ENCODE data around the gene ATP6V1B1. TPM values are rescaled to one million over a fixed set of nuclear protein-coding genes. Genes with fewer than 3 reads are reported as not detected.

ATP6V1B1 gene
- total and polyA plus RNA-seq, 9 of the 15 experiments (the other 6 are each of a cell fraction or from before 2014, with no cell fraction given): not detected

DNA sequence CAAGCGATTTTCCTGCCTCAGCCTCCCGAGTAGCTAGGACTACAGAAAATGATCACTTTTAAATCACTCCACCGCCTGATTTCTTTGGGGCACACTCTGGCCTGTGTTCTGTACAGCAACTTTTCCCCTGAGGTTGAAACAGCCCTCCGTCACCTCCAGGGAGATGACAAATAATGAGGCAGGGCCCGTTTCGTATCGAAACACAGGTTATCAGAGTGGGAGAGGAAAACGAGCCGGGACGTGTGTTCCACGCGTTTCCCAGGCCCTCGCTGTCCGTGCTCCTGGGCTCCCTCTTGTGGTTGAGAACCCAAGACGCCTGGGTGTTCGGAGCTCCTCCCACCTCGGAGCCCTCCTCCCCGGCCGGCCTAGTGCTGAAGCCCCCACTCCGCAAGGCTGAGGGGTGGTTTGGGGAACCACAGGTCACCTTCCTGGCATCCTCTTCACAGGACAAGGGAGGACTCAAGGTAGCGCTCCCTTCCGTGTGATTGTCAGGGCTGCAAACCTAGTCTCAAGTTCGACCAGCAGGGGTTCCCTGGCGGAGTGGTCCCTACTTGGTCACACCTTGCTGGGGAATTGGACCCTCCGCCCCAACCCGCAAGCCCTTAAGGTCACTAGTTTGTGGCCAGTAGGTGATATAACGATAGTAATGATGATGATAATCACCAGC, 12.8 kb downstream of the ATP6V1B1 start (continued):
- TF ChIP-seq ZBTB7A (IDR thresholded peaks at IDR 0.05; ENCODE audit: borderline replicate concordance, control insufficient read depth, low read depth, low read length) (peak; percentile 48; the same call in 1 of the 2 replicates), RCOR1 (IDR thresholded peaks at IDR 0.05; ENCODE audit: borderline replicate concordance in 1 of 2, low read depth in 2 of 2, low read length in 2 of 2) (0 out of 4 replicates have a peak, but pooled peaks of 1 of the 2 experiments have one; percentile 7), YBX1 (IDR thresholded peaks at IDR 0.05) (no peak), ZNF197 (CRISPR knock-in tag; IDR thresholded peaks at IDR 0.05; ENCODE audit: low read depth) (no peak), SAP30 (IDR thresholded peaks at IDR 0.05; ENCODE audit: borderline replicate concordance, insufficient read depth, low read depth, low read length, poor library complexity, severe bottlenecking) (no peak), RBM34 (IDR thresholded peaks at IDR 0.05; ENCODE audit: borderline replicate concordance, insufficient read depth, low read length) (no peak), CREB1 (IDR thresholded peaks at IDR 0.05) (no peak), CREB1 (CRISPR knock-in tag; IDR thresholded peaks at IDR 0.05) (0 out of 2 replicates have a peak, but pooled peaks have one; percentile 26), RBFOX2 (IDR thresholded peaks at IDR 0.05; ENCODE audit: low read depth, low read length) (no peak), BRD4 (IDR thresholded peaks at IDR 0.05) (no peak), ZNF263 (CRISPR knock-in tag; IDR thresholded peaks at IDR 0.05; ENCODE audit: borderline replicate concordance) (peak; percentile 83), PCBP2 (IDR thresholded peaks at IDR 0.05; ENCODE audit: low read depth, low read length, poor library complexity, severe bottlenecking) (no peak), ZNF586 (CRISPR knock-in tag; conservative IDR thresholded peaks at IDR 0.05) (no peak), CREM (IDR thresholded peaks at IDR 0.05; ENCODE audit: low read depth) (peak; percentile 45; the same call in 1 of the 2 replicates), FOXK2 (conservative IDR thresholded peaks at IDR 0.05 in 1 of 2, IDR thresholded peaks at IDR 0.05 in 1 of 2; ENCODE audit: low read depth in 2 of 2) (0 out of 4 replicates have a peak, but pooled peaks of 1 of the 2 experiments have one; percentile 5), U2AF1 (optimal IDR thresholded peaks at IDR 0.05; ENCODE audit: low read depth, low read length) (no peak), NCOA4 (IDR thresholded peaks at IDR 0.05; ENCODE audit: partially characterized antibody) (no peak)
- TF ChIP-seq, protein P1, sequence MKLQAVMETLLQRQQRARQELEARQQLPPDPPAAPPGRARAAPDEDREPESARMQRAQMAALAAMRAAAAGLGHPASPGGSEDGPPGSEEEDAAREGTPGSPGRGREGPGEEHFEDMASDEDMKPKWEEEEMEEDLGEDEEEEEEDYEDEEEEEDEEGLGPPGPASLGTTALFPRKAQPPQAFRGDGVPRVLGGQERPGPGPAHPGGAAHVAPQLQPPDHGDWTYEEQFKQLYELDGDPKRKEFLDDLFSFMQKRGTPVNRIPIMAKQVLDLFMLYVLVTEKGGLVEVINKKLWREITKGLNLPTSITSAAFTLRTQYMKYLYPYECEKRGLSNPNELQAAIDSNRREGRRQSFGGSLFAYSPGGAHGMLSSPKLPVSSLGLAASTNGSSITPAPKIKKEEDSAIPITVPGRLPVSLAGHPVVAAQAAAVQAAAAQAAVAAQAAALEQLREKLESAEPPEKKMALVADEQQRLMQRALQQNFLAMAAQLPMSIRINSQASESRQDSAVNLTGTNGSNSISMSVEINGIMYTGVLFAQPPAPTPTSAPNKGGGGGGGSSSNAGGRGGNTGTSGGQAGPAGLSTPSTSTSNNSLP (IDR thresholded peaks at IDR 0.05; ENCODE audit: borderline replicate concordance, low read depth, low read length): no peak
- TF ChIP-seq, protein P2, sequence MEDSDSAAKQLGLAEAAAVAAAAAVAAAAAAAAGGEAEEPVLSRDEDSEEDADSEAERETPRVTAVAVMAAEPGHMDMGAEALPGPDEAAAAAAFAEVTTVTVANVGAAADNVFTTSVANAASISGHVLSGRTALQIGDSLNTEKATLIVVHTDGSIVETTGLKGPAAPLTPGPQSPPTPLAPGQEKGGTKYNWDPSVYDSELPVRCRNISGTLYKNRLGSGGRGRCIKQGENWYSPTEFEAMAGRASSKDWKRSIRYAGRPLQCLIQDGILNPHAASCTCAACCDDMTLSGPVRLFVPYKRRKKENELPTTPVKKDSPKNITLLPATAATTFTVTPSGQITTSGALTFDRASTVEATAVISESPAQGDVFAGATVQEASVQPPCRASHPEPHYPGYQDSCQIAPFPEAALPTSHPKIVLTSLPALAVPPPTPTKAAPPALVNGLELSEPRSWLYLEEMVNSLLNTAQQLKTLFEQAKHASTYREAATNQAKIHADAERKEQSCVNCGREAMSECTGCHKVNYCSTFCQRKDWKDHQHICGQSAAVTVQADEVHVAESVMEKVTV (CRISPR knock-in tag; IDR thresholded peaks at IDR 0.05): 0 out of 2 replicates have a peak, but pooled peaks have one; percentile 10
- TF ChIP-seq, protein P3, sequence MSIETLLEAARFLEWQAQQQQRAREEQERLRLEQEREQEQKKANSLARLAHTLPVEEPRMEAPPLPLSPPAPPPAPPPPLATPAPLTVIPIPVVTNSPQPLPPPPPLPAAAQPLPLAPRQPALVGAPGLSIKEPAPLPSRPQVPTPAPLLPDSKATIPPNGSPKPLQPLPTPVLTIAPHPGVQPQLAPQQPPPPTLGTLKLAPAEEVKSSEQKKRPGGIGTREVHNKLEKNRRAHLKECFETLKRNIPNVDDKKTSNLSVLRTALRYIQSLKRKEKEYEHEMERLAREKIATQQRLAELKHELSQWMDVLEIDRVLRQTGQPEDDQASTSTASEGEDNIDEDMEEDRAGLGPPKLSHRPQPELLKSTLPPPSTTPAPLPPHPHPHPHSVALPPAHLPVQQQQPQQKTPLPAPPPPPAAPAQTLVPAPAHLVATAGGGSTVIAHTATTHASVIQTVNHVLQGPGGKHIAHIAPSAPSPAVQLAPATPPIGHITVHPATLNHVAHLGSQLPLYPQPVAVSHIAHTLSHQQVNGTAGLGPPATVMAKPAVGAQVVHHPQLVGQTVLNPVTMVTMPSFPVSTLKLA (conservative IDR thresholded peaks at IDR 0.05): peak in 1 of 2 experiments; percentile 45; a peak in 2 of 4 replicates
- TF ChIP-seq, protein P4, sequence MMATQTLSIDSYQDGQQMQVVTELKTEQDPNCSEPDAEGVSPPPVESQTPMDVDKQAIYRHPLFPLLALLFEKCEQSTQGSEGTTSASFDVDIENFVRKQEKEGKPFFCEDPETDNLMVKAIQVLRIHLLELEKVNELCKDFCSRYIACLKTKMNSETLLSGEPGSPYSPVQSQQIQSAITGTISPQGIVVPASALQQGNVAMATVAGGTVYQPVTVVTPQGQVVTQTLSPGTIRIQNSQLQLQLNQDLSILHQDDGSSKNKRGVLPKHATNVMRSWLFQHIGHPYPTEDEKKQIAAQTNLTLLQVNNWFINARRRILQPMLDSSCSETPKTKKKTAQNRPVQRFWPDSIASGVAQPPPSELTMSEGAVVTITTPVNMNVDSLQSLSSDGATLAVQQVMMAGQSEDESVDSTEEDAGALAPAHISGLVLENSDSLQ (IDR thresholded peaks at IDR 0.05): no peak
